Upper lobe of left lung (tissue), 4 donors: ENCODE results near the gene UBL4A.

Experiments
- CTCF ChIP-seq, 6 experiments: fragments of 450-650 bp in 4 of 6; fragments of 200-600 bp in 2 of 6; sonication (generic) in 2 of 6; IDR thresholded peaks; one replicate each; pipeline ENCODE4 v1.5.1; 2016 to 2019; ENCODE audit warnings: antibody characterized with exemption in 6 of 6
- POLR2A ChIP-seq, 4 donors: fragments of 450-650 bp; IDR thresholded peaks; one replicate each; pipeline ENCODE4 v1.5.1; 2016 to 2017; ENCODE audit warnings: antibody characterized with exemption in 4 of 4, mild to moderate bottlenecking in 2 of 4
- POLR2AphosphoS5 ChIP-seq, 2 donors: sonication (generic); formaldehyde crosslinking; IDR thresholded peaks; one replicate each; pipeline ENCODE4 v1.5.1; 2017; ENCODE audit warnings: antibody characterized with exemption in 2 of 2

DNA sequence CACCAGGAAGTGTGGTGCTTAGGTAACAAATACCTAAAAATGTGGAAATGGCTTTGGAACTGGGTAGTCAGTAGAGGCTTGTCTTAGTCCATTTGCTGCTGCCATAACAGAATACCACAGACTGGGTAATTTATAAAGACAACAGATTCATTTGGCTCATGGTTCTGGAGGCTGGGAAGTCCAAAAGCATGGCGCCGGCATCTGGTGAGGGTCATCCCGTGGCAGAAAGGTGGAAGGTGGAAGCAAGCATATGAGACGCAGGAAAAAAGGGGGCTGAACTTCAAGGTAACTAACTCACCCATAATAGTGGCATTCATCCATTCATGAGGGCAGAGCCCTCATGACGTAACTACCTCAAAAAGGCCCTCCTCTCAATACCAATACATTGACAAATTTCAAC lies 23.0 kb upstream of the UBL4A start:
- TF ChIP-seq CTCF (IDR thresholded peaks at IDR 0.05) = no peak
- no peak for TF ChIP-seq POLR2A (IDR thresholded peaks at IDR 0.05)
- no peak for TF ChIP-seq POLR2AphosphoS5 (IDR thresholded peaks at IDR 0.05)
